GM19025 (cell line): ENCODE data around the gene TCN1.
"Not testable (repeated sequence)": the region's sequence is repeated elsewhere in the genome, so short reads cannot be mapped to it uniquely, and the experiment has no call there.

Experiments
- ATAC-seq: cut with Tn5 transposase; IDR thresholded peaks from one replicate; pipeline ENCODE4 v1.9.1; 2021; ENCODE audit warnings: mild to moderate bottlenecking, low read depth, moderate library complexity; ENCODE audit not compliant: unreplicated experiment

TCN1 gene

GRCh38 chr11:59859673-59860072, 6.6 kb downstream of the TCN1 start:
- ATAC-seq, result no peak

- ATAC-seq, result no peak
These were observed 8.6 kb downstream of the TCN1 start for GRCh38 chr11:59857439-59858434.

GRCh38 chr11:59854871-59855270, 11.4 kb downstream of the TCN1 start:
- no peak for ATAC-seq

- not testable (repeated sequence) for ATAC-seq
These were observed 14.9 kb downstream of the TCN1 start for GRCh38 chr11:59851416-59851815.

- ATAC-seq, result not testable (repeated sequence)
These were observed 16.7 kb downstream of the TCN1 start for GRCh38 chr11:59849551-59849950.

- ATAC-seq, result no peak
These were observed 17.2 kb downstream of the TCN1 start for GRCh38 chr11:59849129-59849528.

GRCh38 chr11:59848439-59848838, 17.8 kb downstream of the TCN1 start:
- ATAC-seq, result not testable (repeated sequence)

GRCh38 chr11:59847626-59848025, 18.7 kb downstream of the TCN1 start:
- ATAC-seq, result no peak

GRCh38 chr11:59846556-59846955, 19.7 kb downstream of the TCN1 start:
- no peak for ATAC-seq

- no peak for ATAC-seq
These were observed 20.9 kb downstream of the TCN1 start, which contains the start of gene CBLIF for GRCh38 chr11:59845399-59845798. Gene CBLIF, minus strand, starts transcription at chr11:59845499. Its CDS starts 46 bp downstream, at chr11:59845453.

- ATAC-seq, result no peak
These were observed 24.0 kb downstream of the TCN1 start for GRCh38 chr11:59842316-59842715.

GRCh38 chr11:59841514-59841913, 24.8 kb downstream of the TCN1 start:
- ATAC-seq, result peak; percentile 46

GRCh38 chr11:59839615-59840014, 26.7 kb downstream of the TCN1 start:
- ATAC-seq, result no peak

- no peak for ATAC-seq
These were observed 32.7 kb downstream of the TCN1 start for GRCh38 chr11:59833602-59834001.

- no peak for ATAC-seq
These were observed 36.9 kb downstream of the TCN1 start for GRCh38 chr11:59829358-59829757.

GRCh38 chr11:59822989-59823566, 43.2 kb downstream of the TCN1 start:
- peak; percentile 69 for ATAC-seq

- no peak for ATAC-seq
These were observed 47.7 kb downstream of the TCN1 start for GRCh38 chr11:59818572-59818971.

GRCh38 chr11:59816434-59816833, 49.9 kb downstream of the TCN1 start:
- ATAC-seq, result not testable (repeated sequence)

- no peak for ATAC-seq
These were observed 50.5 kb downstream of the TCN1 start for GRCh38 chr11:59815754-59816153.

GRCh38 chr11:59814021-59814420, 52.3 kb downstream of the TCN1 start:
- ATAC-seq, result no peak

GRCh38 chr11:59813364-59813763, 52.9 kb downstream of the TCN1 start:
- no peak for ATAC-seq

- no peak for ATAC-seq
These were observed 54.1 kb downstream of the TCN1 start for GRCh38 chr11:59812220-59812619.
